SU-DHL-6 (cell line): Measurements from ENCODE around the gene ZNF518A.

ENCODE experiments used
- H2AFZ ChIP-seq: fragments of 200-600 bp; sonication (generic); 2 replicates; pipeline ENCODE4 v1.6.1; 2014; ENCODE audit warnings: low read depth, mild to moderate bottlenecking, moderate library complexity, mixed read lengths, antibody characterized with exemption, low read length; ENCODE audit not compliant: severe bottlenecking
- H3F3A ChIP-seq: fragments of 200-600 bp; shearing (Covaris generic); 2 replicates; pipeline ENCODE4 v1.6.0; 2016; ENCODE audit warnings: antibody characterized with exemption, mild to moderate bottlenecking; ENCODE audit not compliant: insufficient read depth
- H3K27ac ChIP-seq: fragments of 200-600 bp; sonication (generic); 2 replicates; pipeline ENCODE4 v1.5.1; 2016; ENCODE audit warnings: low read depth, mild to moderate bottlenecking, low read length, moderate library complexity, mixed read lengths
- H3K27me3 ChIP-seq: fragments of 200-600 bp; sonication (generic), shearing (Covaris generic); 2 replicates; pipeline ENCODE4 v1.6.0; 2014; ENCODE audit warnings: mild to moderate bottlenecking, low read length
- H3K36me3 ChIP-seq: fragments of 200-600 bp; sonication (generic); 2 replicates; pipeline ENCODE4 v1.6.1; 2014; ENCODE audit warnings: mild to moderate bottlenecking, low read length, mixed read lengths
- H3K4me2 ChIP-seq: fragments of 300-600, 200-600 bp; shearing (Covaris generic), sonication (generic); 2 replicates; pipeline ENCODE4 v1.6.0; 2014; ENCODE audit warnings: low read length, low read depth, mild to moderate bottlenecking; ENCODE audit not compliant: poor library complexity, severe bottlenecking
- H3K4me3 ChIP-seq: fragments of 200-600 bp; sonication (generic); 2 replicates; pipeline ENCODE4 v1.5.1; 2014; ENCODE audit warnings: antibody characterized with exemption, low read length, mild to moderate bottlenecking, mixed read lengths; ENCODE audit not compliant: insufficient read depth, poor library complexity, severe bottlenecking
- H3K79me2 ChIP-seq: fragments of 200-600 bp; sonication (generic); 2 replicates; pipeline ENCODE4 v1.6.1; 2014; ENCODE audit warnings: mild to moderate bottlenecking, low read length, moderate library complexity; ENCODE audit not compliant: insufficient read depth
- H3K9ac ChIP-seq: fragments of 200-600 bp; sonication (generic); 2 replicates; pipeline ENCODE4 v1.7.0; 2014; ENCODE audit warnings: mild to moderate bottlenecking, low read length
- H3K9me2 ChIP-seq: fragments of 200-600 bp; sonication (generic); replicated peaks from 2 replicates; pipeline ENCODE4 v1.6.1; 2014; ENCODE audit warnings: low read length; ENCODE audit not compliant: insufficient read depth
- H3K9me3 ChIP-seq: fragments of 200-600 bp; sonication (generic); 2 replicates; pipeline ENCODE4 v1.6.1; 2014; ENCODE audit warnings: low read length, mixed read lengths; ENCODE audit not compliant: insufficient read depth
- H4K20me1 ChIP-seq: fragments of 200-600 bp; sonication (generic); 2 replicates; pipeline ENCODE4 v1.6.1; 2014; ENCODE audit warnings: low read depth, mild to moderate bottlenecking, antibody characterized with exemption, low read length, moderate library complexity, mixed read lengths
- CTCF ChIP-seq: fragments of 200-600 bp; sonication (generic); IDR thresholded peaks from one replicate; pipeline ENCODE4 v1.5.1; 2017; ENCODE audit warnings: antibody characterized with exemption, mild to moderate bottlenecking, low read length, moderate library complexity; ENCODE audit not compliant: insufficient read depth, poor library complexity, severe bottlenecking
- EZH2phosphoT487 ChIP-seq: fragments of 200-600 bp; sonication (generic), shearing (Covaris generic); conservative IDR thresholded peaks from 2 replicates; pipeline ENCODE4 v1.6.1; 2018; ENCODE audit warnings: mild to moderate bottlenecking, antibody characterized with exemption, low read length, moderate library complexity, mixed read lengths

The ZNF518A gene

DNA sequence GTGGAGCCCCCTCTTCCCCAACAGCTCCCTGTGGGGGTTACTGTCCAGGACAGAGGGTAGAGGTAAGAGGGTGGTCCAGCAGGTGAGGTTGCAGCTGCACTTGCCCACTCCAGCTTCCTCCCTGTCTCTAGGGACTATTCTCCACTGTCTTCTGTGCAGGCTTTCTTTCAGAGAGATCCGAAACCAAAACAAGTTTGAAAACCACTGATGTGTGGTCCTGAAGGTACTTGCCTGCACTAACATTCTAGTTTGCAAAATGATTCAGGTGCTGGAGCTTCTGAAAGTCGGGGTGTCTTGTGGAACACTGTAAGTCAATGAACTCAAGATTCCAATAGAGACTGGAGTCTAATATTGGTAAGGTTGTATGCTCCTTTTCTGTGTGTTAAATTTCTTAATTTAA, 78.2 kb downstream of the ZNF518A start:
- TF ChIP-seq EZH2phosphoT487 (no peak), CTCF (no peak)
- H3K4me3 ChIP-seq: no peak overlapping the region
- no peaks in the 10 kb centered on the region for H3K9me3 ChIP-seq
- 0 out of 2 replicates have a peak, but pooled peaks cover 3% of the 10 kb centered on the region for H3F3A ChIP-seq
- H4K20me1 ChIP-seq: no peaks in the 10 kb centered on the region
- H3K9me2 ChIP-seq: no peaks in the 10 kb centered on the region
- no peaks in the 10 kb centered on the region for H3K79me2 ChIP-seq
- H3K36me3 ChIP-seq: peaks cover 35% of the 10 kb centered on the region
- no peak overlapping the region for H2AFZ ChIP-seq
- no peak overlapping the region for H3K9ac ChIP-seq
- no peak overlapping the region for H3K27ac ChIP-seq
- H3K4me2 ChIP-seq: no peak overlapping the region
- no peaks in the 10 kb centered on the region for H3K27me3 ChIP-seq

- H3K9me3 ChIP-seq: no peaks in the 10 kb centered on the region
- H3K27ac ChIP-seq: no peak overlapping the region
These were observed 78.8 kb downstream of the ZNF518A start for GRCh38 chr10:96208946-96209345.

DNA sequence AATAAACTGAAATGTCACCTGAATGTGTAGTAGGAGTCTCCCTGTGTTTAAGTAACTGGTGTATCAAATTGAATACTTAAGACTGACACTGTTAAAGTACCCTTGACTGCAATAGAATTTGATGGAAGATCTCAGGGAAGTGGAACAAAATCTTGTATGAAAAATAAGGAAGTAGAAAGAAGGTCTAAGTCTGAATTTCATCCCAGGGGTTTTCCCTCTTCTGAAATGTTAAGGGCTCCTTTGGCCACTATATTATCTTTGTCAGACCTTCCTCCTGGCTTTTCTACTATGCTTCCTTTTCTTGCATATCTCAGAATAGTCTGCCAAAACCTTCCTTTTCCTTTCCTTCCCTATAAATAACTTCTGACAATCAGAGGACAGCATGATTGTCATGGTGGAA, 81.7 kb downstream of the ZNF518A start:
- TF ChIP-seq CTCF: no peak
- peaks cover 34% of the 10 kb centered on the region; the same call in 1 of the 2 replicates for H3K36me3 ChIP-seq

More at GRCh38 chr10:96208946-96209345, 78.8 kb downstream of the ZNF518A start:
- Histone ChIP-seq H3K36me3 (peaks cover 33% of the 10 kb centered on the region; the same call in 1 of the 2 replicates), H3K27me3 (no peaks in the 10 kb centered on the region), H2AFZ (no peak overlapping the region), H3K4me3 (no peak overlapping the region), H3F3A (no peaks in the 10 kb centered on the region), H3K9ac (no peak overlapping the region), H3K9me2 (no peaks in the 10 kb centered on the region), H4K20me1 (no peaks in the 10 kb centered on the region), H3K4me2 (no peak overlapping the region), H3K79me2 (no peaks in the 10 kb centered on the region)
- TF ChIP-seq CTCF (no peak), EZH2phosphoT487 (no peak)

More for the DNA sequence above, 81.7 kb downstream of the ZNF518A start:
- Histone ChIP-seq H3K4me2 (no peak overlapping the region), H3K27me3 (no peaks in the 10 kb centered on the region), H3K27ac (no peak overlapping the region), H3K79me2 (no peaks in the 10 kb centered on the region), H2AFZ (no peak overlapping the region), H3K4me3 (no peak overlapping the region), H3F3A (no peaks in the 10 kb centered on the region), H3K9me3 (no peaks in the 10 kb centered on the region), H3K9ac (no peak overlapping the region), H3K9me2 (no peaks in the 10 kb centered on the region), H4K20me1 (no peaks in the 10 kb centered on the region)
